Keratinocyte (primary cell): ENCODE data around the gene ZSCAN32.

Experiments used
- EZH2 ChIP-seq: IDR thresholded peaks from one replicate; pipeline ENCODE4 v1.6.1; 2012; ENCODE audit warnings: inconsistent platforms, mild to moderate bottlenecking, low read length, moderate library complexity
- TF ChIP-seq, protein P1 (sequence below), 3 experiments: IDR thresholded peaks in 1 of 3; conservative IDR thresholded peaks in 1 of 3; optimal IDR thresholded peaks in 1 of 3; 2 replicates in 2 of 3; 3 replicates in 1 of 3; pipeline versions ENCODE3 to v1.5.1; 2011; ENCODE audit warnings: low read length in 3 of 3, mild to moderate bottlenecking in 3 of 3, moderate library complexity in 2 of 3, control low read depth in 1 of 3, inconsistent platforms in 1 of 3; ENCODE audit not compliant: insufficient read depth in 2 of 3; ENCODE audit errors: extremely low read depth in 1 of 3

DNA sequence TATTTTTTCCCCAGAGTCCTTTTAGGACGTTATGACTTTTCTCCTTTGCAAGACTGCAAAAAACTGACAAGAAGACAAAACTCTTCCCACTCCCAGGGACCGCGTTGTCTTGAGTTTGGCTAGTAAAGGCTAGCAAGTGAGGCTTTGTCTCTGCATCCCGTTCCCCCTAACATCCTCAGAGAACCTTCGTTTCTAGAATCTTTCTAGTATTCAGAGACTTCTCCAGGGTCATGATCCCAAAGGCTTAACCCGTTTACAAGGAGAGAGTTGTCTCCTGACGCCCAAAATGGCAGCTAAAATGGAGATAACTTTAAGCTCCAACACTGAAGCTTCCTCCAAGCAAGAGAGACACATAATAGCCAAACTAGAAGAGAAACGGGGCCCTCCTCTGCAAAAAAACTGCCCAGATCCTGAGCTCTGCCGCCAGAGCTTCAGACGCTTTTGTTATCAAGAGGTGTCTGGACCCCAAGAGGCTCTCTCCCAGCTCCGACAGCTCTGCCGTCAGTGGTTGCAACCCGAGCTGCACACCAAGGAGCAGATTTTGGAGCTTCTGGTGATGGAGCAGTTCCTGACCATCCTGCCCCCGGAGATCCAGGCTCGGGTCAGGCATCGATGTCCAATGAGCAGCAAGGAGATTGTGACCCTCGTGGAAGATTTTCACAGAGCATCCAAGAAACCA, 1.1 kb upstream of the ZSCAN32 start:
- TF ChIP-seq, protein P1, sequence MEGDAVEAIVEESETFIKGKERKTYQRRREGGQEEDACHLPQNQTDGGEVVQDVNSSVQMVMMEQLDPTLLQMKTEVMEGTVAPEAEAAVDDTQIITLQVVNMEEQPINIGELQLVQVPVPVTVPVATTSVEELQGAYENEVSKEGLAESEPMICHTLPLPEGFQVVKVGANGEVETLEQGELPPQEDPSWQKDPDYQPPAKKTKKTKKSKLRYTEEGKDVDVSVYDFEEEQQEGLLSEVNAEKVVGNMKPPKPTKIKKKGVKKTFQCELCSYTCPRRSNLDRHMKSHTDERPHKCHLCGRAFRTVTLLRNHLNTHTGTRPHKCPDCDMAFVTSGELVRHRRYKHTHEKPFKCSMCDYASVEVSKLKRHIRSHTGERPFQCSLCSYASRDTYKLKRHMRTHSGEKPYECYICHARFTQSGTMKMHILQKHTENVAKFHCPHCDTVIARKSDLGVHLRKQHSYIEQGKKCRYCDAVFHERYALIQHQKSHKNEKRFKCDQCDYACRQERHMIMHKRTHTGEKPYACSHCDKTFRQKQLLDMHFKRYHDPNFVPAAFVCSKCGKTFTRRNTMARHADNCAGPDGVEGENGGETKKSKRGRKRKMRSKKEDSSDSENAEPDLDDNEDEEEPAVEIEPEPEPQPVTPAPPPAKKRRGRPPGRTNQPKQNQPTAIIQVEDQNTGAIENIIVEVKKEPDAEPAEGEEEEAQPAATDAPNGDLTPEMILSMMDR (optimal IDR thresholded peaks at IDR 0.05 in 1 of 3, IDR thresholded peaks at IDR 0.05 in 1 of 3, conservative IDR thresholded peaks at IDR 0.05 in 1 of 3; ENCODE audit: extremely low read depth in 1 of 3, insufficient read depth in 2 of 3, low read length in 3 of 3) = no peak
- no peak for TF ChIP-seq EZH2
